ENCODE measurements around the gene FRMD6. TPM values are rescaled to one million over a fixed set of nuclear protein-coding genes. Genes with fewer than 3 reads are reported as not detected.

Gene FRMD6
- polyA plus RNA-seq, 1 donor from 2014 or later, result 2.4 TPM

DNA sequence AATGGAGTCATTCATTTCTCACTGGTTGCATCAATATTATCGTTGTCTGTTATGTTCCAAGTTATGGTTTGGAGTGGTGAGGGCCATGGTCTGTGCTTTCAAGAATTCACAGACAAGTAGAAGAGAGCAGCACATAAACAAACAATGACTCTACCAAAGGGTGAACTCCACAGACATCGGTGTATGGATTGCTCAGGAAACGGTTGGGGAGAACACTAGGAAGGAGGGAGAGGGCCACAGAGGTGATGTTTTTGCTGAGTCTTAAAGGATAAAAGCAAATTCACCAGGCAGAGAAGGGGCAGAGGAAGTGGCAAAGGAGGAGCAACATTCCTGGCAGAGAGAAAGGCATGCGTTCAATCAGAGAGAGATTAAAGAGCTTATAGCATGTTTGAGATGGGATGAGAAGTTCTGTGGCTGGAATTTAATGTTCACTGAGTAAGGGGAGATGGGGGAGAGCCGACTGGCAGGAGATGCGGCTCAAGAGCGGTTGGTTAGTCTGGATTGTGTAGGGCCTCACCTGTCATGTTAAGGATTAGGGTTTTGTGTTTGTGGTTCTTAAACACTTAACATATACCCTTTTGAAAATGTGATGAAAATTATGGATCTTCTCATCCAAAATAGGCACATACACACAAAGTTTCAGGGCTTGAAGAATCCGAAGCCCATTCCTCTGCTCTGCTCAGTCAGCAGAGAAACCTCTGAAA is 42.3 kb upstream of the FRMD6 start:
- Histone ChIP-seq H3K9me2 (ENCODE audit: insufficient read depth, low read length) (no peaks in the 10 kb centered on the region), H2AFZ (ENCODE audit: low read depth, low read length) (no peak overlapping the region), H3K9ac (ENCODE audit: low read length) (no peak overlapping the region), H3K27me3 (ENCODE audit: insufficient read depth, low read depth, low read length) (no peaks in the 10 kb centered on the region), H3K36me3 (ENCODE audit: insufficient read depth, low read length) (no peaks in the 10 kb centered on the region), H3K4me2 (ENCODE audit: low read length) (no peak overlapping the region), H3F3A (ENCODE audit: insufficient read depth, low read length, poor library complexity, severe bottlenecking) (no peaks in the 10 kb centered on the region), H3K79me2 (replicated peaks; ENCODE audit: insufficient read depth, low read length) (no peaks in the 10 kb centered on the region), H3K4me3 (ENCODE audit: low read length) (no peak overlapping the region), H3K27ac (ENCODE audit: low read length) (no peak overlapping the region), H4K20me1 (ENCODE audit: insufficient read depth) (no peaks in the 10 kb centered on the region), H3K9me3 (ENCODE audit: low read length) (no peaks in the 10 kb centered on the region)
- TF ChIP-seq RAD21 (conservative IDR thresholded peaks at IDR 0.05), result no peak
- TF ChIP-seq EZH2 (IDR thresholded peaks at IDR 0.05; ENCODE audit: borderline replicate concordance, insufficient read depth, low read length, poor library complexity, severe bottlenecking), result no peak
- TF ChIP-seq POLR2AphosphoS5 (IDR thresholded peaks at IDR 0.05), result no peak
- TF ChIP-seq EP300 (conservative IDR thresholded peaks at IDR 0.05; ENCODE audit: poor library complexity, severe bottlenecking), result no peak
- TF ChIP-seq SMC3 (conservative IDR thresholded peaks at IDR 0.05; ENCODE audit: poor library complexity), result no peak
- TF ChIP-seq MXI1 (conservative IDR thresholded peaks at IDR 0.05; ENCODE audit: poor library complexity, severe bottlenecking), result no peak

DNA sequence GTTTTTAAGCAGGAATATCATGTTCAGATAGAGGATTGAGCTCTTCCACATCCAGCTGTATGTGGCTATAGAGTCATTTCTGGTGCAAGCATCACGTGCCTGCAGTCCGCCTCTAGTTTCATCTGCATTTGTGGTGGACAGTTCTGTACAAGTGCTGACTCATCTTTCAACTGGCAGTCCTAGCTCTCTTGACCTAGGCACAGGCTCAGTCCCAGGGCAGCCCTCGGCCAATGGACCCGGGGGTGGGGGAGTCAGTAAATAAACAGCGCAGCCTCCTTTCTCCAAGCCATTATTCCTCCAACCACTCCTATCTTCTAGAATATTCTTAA is 41.8 kb upstream of the FRMD6 start:
- Histone ChIP-seq H3F3A (ENCODE audit: insufficient read depth, low read length, poor library complexity, severe bottlenecking) (no peaks in the 10 kb centered on the region), H3K9ac (ENCODE audit: low read length) (no peak overlapping the region), H2AFZ (ENCODE audit: low read depth, low read length) (no peak overlapping the region), H3K9me2 (ENCODE audit: insufficient read depth, low read length) (no peaks in the 10 kb centered on the region), H3K4me2 (ENCODE audit: low read length) (no peak overlapping the region), H3K36me3 (ENCODE audit: insufficient read depth, low read length) (no peaks in the 10 kb centered on the region), H3K9me3 (ENCODE audit: low read length) (no peaks in the 10 kb centered on the region), H4K20me1 (ENCODE audit: insufficient read depth) (no peaks in the 10 kb centered on the region), H3K27ac (ENCODE audit: low read length) (no peak overlapping the region), H3K4me3 (ENCODE audit: low read length) (no peak overlapping the region), H3K79me2 (replicated peaks; ENCODE audit: insufficient read depth, low read length) (no peaks in the 10 kb centered on the region), H3K27me3 (ENCODE audit: insufficient read depth, low read depth, low read length) (no peaks in the 10 kb centered on the region)
- TF ChIP-seq, protein P1, sequence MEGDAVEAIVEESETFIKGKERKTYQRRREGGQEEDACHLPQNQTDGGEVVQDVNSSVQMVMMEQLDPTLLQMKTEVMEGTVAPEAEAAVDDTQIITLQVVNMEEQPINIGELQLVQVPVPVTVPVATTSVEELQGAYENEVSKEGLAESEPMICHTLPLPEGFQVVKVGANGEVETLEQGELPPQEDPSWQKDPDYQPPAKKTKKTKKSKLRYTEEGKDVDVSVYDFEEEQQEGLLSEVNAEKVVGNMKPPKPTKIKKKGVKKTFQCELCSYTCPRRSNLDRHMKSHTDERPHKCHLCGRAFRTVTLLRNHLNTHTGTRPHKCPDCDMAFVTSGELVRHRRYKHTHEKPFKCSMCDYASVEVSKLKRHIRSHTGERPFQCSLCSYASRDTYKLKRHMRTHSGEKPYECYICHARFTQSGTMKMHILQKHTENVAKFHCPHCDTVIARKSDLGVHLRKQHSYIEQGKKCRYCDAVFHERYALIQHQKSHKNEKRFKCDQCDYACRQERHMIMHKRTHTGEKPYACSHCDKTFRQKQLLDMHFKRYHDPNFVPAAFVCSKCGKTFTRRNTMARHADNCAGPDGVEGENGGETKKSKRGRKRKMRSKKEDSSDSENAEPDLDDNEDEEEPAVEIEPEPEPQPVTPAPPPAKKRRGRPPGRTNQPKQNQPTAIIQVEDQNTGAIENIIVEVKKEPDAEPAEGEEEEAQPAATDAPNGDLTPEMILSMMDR (IDR thresholded peaks at IDR 0.05; ENCODE audit: poor library complexity, severe bottlenecking), result no peak
- TF ChIP-seq EZH2 (IDR thresholded peaks at IDR 0.05; ENCODE audit: borderline replicate concordance, insufficient read depth, low read length, poor library complexity, severe bottlenecking), result no peak
- no peak for TF ChIP-seq TAF1 (IDR thresholded peaks at IDR 0.05; ENCODE audit: low read depth)
- TF ChIP-seq EP300 (conservative IDR thresholded peaks at IDR 0.05; ENCODE audit: poor library complexity, severe bottlenecking), result no peak
- no peak for TF ChIP-seq POLR2AphosphoS5 (IDR thresholded peaks at IDR 0.05)
- TF ChIP-seq, protein P2, sequence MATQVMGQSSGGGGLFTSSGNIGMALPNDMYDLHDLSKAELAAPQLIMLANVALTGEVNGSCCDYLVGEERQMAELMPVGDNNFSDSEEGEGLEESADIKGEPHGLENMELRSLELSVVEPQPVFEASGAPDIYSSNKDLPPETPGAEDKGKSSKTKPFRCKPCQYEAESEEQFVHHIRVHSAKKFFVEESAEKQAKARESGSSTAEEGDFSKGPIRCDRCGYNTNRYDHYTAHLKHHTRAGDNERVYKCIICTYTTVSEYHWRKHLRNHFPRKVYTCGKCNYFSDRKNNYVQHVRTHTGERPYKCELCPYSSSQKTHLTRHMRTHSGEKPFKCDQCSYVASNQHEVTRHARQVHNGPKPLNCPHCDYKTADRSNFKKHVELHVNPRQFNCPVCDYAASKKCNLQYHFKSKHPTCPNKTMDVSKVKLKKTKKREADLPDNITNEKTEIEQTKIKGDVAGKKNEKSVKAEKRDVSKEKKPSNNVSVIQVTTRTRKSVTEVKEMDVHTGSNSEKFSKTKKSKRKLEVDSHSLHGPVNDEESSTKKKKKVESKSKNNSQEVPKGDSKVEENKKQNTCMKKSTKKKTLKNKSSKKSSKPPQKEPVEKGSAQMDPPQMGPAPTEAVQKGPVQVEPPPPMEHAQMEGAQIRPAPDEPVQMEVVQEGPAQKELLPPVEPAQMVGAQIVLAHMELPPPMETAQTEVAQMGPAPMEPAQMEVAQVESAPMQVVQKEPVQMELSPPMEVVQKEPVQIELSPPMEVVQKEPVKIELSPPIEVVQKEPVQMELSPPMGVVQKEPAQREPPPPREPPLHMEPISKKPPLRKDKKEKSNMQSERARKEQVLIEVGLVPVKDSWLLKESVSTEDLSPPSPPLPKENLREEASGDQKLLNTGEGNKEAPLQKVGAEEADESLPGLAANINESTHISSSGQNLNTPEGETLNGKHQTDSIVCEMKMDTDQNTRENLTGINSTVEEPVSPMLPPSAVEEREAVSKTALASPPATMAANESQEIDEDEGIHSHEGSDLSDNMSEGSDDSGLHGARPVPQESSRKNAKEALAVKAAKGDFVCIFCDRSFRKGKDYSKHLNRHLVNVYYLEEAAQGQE (IDR thresholded peaks at IDR 0.05; ENCODE audit: borderline replicate concordance), result no peak
- TF ChIP-seq MXI1 (conservative IDR thresholded peaks at IDR 0.05; ENCODE audit: poor library complexity, severe bottlenecking), result no peak
- TF ChIP-seq SMC3 (conservative IDR thresholded peaks at IDR 0.05; ENCODE audit: poor library complexity), result no peak
- TF ChIP-seq RAD21 (conservative IDR thresholded peaks at IDR 0.05), result no peak
